HG03060 (cell line): ENCODE results near the gene SRSF4.
"Not testable (repeated sequence)": the region's sequence is repeated elsewhere in the genome, so short reads cannot be mapped to it uniquely, and the experiment has no call there.

Source experiments
- ATAC-seq: cut with Tn5 transposase; IDR thresholded peaks from one replicate; pipeline ENCODE4 v1.9.1; 2021; ENCODE audit warnings: low read depth, moderate number of reproducible peaks; ENCODE audit not compliant: unreplicated experiment

SRSF4 gene

GRCh38 chr1:29126198-29126597, 55.5 kb downstream of the SRSF4 start:
- ATAC-seq = no peak

- ATAC-seq = no peak
Observed at GRCh38 chr1:29125788-29126187, 55.9 kb downstream of the SRSF4 start.

GRCh38 chr1:29125237-29125641, 56.5 kb downstream of the SRSF4 start:
- no peak for ATAC-seq

- ATAC-seq = no peak
Observed at GRCh38 chr1:29124366-29125236, 57.1 kb downstream of the SRSF4 start.

- ATAC-seq = no peak
Observed at GRCh38 chr1:29123887-29124365, 57.8 kb downstream of the SRSF4 start, which contains the start of gene TMEM200B. TSS of gene TMEM200B (minus strand) at chr1:29123903. CDS start at chr1:29121828, 2,075 bp downstream.

- ATAC-seq = no peak
Observed at GRCh38 chr1:29123053-29123886, 58.4 kb downstream of the SRSF4 start.

GRCh38 chr1:29122682-29123052, 59.0 kb downstream of the SRSF4 start:
- ATAC-seq = no peak

- no peak for ATAC-seq
Observed at GRCh38 chr1:29121936-29122681, 59.6 kb downstream of the SRSF4 start.

GRCh38 chr1:29121516-29121935, 60.2 kb downstream of the SRSF4 start:
- no peak for ATAC-seq

GRCh38 chr1:29120947-29121485, 60.7 kb downstream of the SRSF4 start:
- ATAC-seq = no peak

GRCh38 chr1:29120367-29120766, 61.3 kb downstream of the SRSF4 start:
- ATAC-seq = no peak

GRCh38 chr1:29119121-29119929, 62.4 kb downstream of the SRSF4 start:
- ATAC-seq = no peak

- ATAC-seq = no peak
Observed at GRCh38 chr1:29117381-29117780, 64.3 kb downstream of the SRSF4 start.

GRCh38 chr1:29114654-29115053, 67.0 kb downstream of the SRSF4 start:
- no peak for ATAC-seq

GRCh38 chr1:29113413-29114117, 68.1 kb downstream of the SRSF4 start:
- no peak for ATAC-seq

- ATAC-seq = no peak
Observed at GRCh38 chr1:29112705-29113412, 68.8 kb downstream of the SRSF4 start.

GRCh38 chr1:29108041-29108440, 73.7 kb downstream of the SRSF4 start:
- not testable (repeated sequence) for ATAC-seq

GRCh38 chr1:29105822-29106221, 75.9 kb downstream of the SRSF4 start:
- no peak for ATAC-seq
